Measurements from ENCODE around the gene TMEM150A. TPM values are rescaled to one million over a fixed set of nuclear protein-coding genes. Genes with fewer than 3 reads are reported as not detected.

TMEM150A gene
- total and polyA plus RNA-seq, 2 of the 4 experiments (the other 2 are of a cell fraction): 4.8 to 16.3 TPM

- H3K56ac ChIP-seq (ENCODE audit: extremely low read depth, insufficient read depth, low read length): no peak overlapping the region
- H3K9ac ChIP-seq (ENCODE audit: low read depth, low read length): no peak overlapping the region
- no peak overlapping the region for H2BK5ac ChIP-seq (ENCODE audit: low read depth, low read length, poor library complexity, severe bottlenecking)
- no peak overlapping the region for H3K4ac ChIP-seq (ENCODE audit: low read depth, low read length)
- no peak for DNase-seq
- H3K27me3 ChIP-seq (ENCODE audit: control insufficient read depth, insufficient read depth, low read length): no peaks in the 10 kb centered on the region
- TF ChIP-seq MAFK (IDR thresholded peaks at IDR 0.05; ENCODE audit: low read depth, low read length): no peak
- no peak for TF ChIP-seq FOS (IDR thresholded peaks at IDR 0.05; ENCODE audit: low read depth, low read length)
- H3K4me3 ChIP-seq (ENCODE audit: insufficient read depth, low read depth, low read length): no peak overlapping the region
- H2AK9ac ChIP-seq (replicated peaks; ENCODE audit: low read depth, low read length, poor library complexity): no peak overlapping the region
- no peak overlapping the region for H2BK15ac ChIP-seq (ENCODE audit: low read depth, low read length)
- H4K20me1 ChIP-seq (ENCODE audit: insufficient read depth, low read length): no peaks in the 10 kb centered on the region
- H3K79me1 ChIP-seq (ENCODE audit: low read depth in 1 of 2, low read length in 2 of 2): peaks cover 12 to 20% of the 10 kb centered on the region in 2 experiments
- H3K4me2 ChIP-seq (ENCODE audit: low read depth, low read length): no peak overlapping the region
- H3K36me3 ChIP-seq (ENCODE audit: control insufficient read depth, insufficient read depth, low read length): peaks cover 61% of the 10 kb centered on the region
- POLR2A ChIA-PET (ENCODE audit: unreplicated experiment): interaction anchor here (0.6 kb wide), 1 partner anchor 38 kb away, joined by 3 read pairs; no protein-coding TSS in a partner anchor
- H3K27ac ChIP-seq (ENCODE audit: insufficient read depth, low read length): no peak overlapping the region
- no peak overlapping the region for H3K14ac ChIP-seq (replicated peaks; ENCODE audit: low read depth, low read length)
- no peak overlapping the region for H3K23ac ChIP-seq (ENCODE audit: low read depth, low read length)
- in situ Hi-C loops (cut with MboI; ENCODE audit: low sequenced_read_pairs) (no loop called here), intact Hi-C loops (cut with micrococcal nuclease) (no loop called here), dilution Hi-C loops (cut with HindIII; ENCODE audit: low sequenced_read_pairs, unreplicated experiment) (no loop called here)
- no peaks in the 10 kb centered on the region for H3K4me1 ChIP-seq (ENCODE audit: control insufficient read depth, insufficient read depth, low read length)
- no peak overlapping the region for H4K8ac ChIP-seq (ENCODE audit: low read depth in 2 of 2, low read length in 2 of 2)
- H3K9me3 ChIP-seq (ENCODE audit: control insufficient read depth, insufficient read depth, low read length): no peaks in the 10 kb centered on the region
- CTCF ChIA-PET: interaction anchor here (0.7 kb wide), 1 partner anchor 131 kb away, joined by 6 read pairs; no protein-coding TSS in a partner anchor
- H3K18ac ChIP-seq (ENCODE audit: low read depth, low read length): no peak overlapping the region
- H4K91ac ChIP-seq (ENCODE audit: insufficient read depth, low read depth, low read length): no peak overlapping the region
- H3K9me1 ChIP-seq (ENCODE audit: insufficient read depth, low read length): no peaks in the 10 kb centered on the region
- H2BK20ac ChIP-seq (ENCODE audit: low read depth, low read length): no peak overlapping the region
- no peak overlapping the region for H2BK120ac ChIP-seq (ENCODE audit: low read depth, low read length)
- no peak overlapping the region for H2AFZ ChIP-seq (replicated peaks; ENCODE audit: low read length, poor library complexity)
- WGBS, 2 experiments (ENCODE audit: extremely low coverage in 2 of 2, insufficient read length in 1 of 2): no CpG with 5 or more reads among the region's 3 CpGs
- ATAC-seq (ENCODE audit: low read depth): no peak
- no peak overlapping the region for H4K5ac ChIP-seq (ENCODE audit: low read depth, low read length)
- H2AK5ac ChIP-seq (ENCODE audit: low read depth, low read length): no peak overlapping the region
- BruUV-seq (replicated peaks): no TSS peak
These were observed 40.2 kb upstream of the TMEM150A start for GRCh38 chr2:85642725-85643124.

Data from IMR-90 (cell line).